NCI-H1417 treated with DMSO at 0.1 percent for 48 hours (cell line): Measurements from ENCODE around the gene KCNH6.

Experiments used
- DNase-seq: peaks from one replicate; lab custom pipeline; 2025; lab: John Stamatoyannopoulos, UW

KCNH6 gene

GRCh38 chr17:63523253-63523855 lies at the start of gene KCNH6:
Gene KCNH6 (plus strand): TSS chr17:63523358. CDS start chr17:63523414, 56 bp downstream.
- DNase-seq, result no peak

GRCh38 chr17:63474174-63474573 lies 49.0 kb upstream of the KCNH6 start:
- no peak for DNase-seq

GRCh38 chr17:63474586-63475460 lies 48.3 kb upstream of the KCNH6 start:
- DNase-seq, result no peak

- no peak for DNase-seq
Observed at GRCh38 chr17:63475491-63476412, 47.4 kb upstream of the KCNH6 start.

- DNase-seq, result no peak
Observed at GRCh38 chr17:63476459-63476853, 46.7 kb upstream of the KCNH6 start.

GRCh38 chr17:63476854-63477479 lies 46.2 kb upstream of the KCNH6 start, which contains the start of gene ACE:
Gene ACE (plus strand): TSS chr17:63477061. CDS start chr17:63477095, 34 bp downstream.
- no peak for DNase-seq

GRCh38 chr17:63477480-63478440 lies 45.4 kb upstream of the KCNH6 start:
- no peak for DNase-seq

GRCh38 chr17:63478814-63479494 lies 44.2 kb upstream of the KCNH6 start:
- DNase-seq, result no peak

- DNase-seq, result no peak
Observed at GRCh38 chr17:63479495-63480184, 43.5 kb upstream of the KCNH6 start.

GRCh38 chr17:63480192-63480784 lies 42.9 kb upstream of the KCNH6 start:
- DNase-seq, result no peak

- peak; percentile 30 for DNase-seq
Observed at GRCh38 chr17:63480826-63481487, 42.2 kb upstream of the KCNH6 start.

- DNase-seq, result no peak
Observed at GRCh38 chr17:63481488-63481870, 41.7 kb upstream of the KCNH6 start.

- no peak for DNase-seq
Observed at GRCh38 chr17:63482509-63482908, 40.6 kb upstream of the KCNH6 start.

GRCh38 chr17:63483038-63483437 lies 40.1 kb upstream of the KCNH6 start:
- DNase-seq, result no peak

GRCh38 chr17:63483655-63484575 lies 39.2 kb upstream of the KCNH6 start:
- no peak for DNase-seq

- DNase-seq, result no peak
Observed at GRCh38 chr17:63486317-63487013, 36.7 kb upstream of the KCNH6 start.

GRCh38 chr17:63487014-63487339 lies 36.2 kb upstream of the KCNH6 start:
- DNase-seq, result no peak
